ENCODE measurements around the gene ASB7.

DNA sequence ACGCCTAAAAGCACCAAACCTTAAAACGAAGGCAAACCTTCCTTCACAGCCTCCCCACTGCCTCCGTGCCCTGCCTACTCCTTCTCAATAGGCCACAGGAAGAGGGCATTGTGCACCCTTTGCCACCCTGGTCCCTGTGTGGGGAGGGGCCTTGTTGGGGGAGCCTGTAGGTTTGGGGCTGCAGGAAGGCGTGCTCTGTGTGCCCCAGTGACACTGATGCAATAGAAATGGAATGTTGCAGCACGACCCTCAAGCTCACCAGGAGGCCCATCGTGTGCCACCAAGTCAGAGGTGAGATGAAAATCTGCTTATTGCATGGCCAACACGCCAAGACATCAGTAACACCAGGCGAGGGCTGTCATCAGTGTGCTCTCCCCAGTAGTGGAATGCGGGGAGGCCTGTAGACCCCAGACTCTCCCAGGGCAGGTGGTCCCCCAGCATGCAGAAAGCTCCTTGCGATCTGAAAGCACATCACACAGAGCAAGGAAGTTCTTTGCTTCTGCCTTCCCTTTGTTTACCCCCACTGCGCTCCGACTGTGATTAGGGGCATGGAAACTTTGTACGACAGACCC lies 86.2 kb downstream of the ASB7 start:
- TF ChIP-seq POLR2A (IDR thresholded peaks at IDR 0.05) = no peak
- TF ChIP-seq, protein P1, sequence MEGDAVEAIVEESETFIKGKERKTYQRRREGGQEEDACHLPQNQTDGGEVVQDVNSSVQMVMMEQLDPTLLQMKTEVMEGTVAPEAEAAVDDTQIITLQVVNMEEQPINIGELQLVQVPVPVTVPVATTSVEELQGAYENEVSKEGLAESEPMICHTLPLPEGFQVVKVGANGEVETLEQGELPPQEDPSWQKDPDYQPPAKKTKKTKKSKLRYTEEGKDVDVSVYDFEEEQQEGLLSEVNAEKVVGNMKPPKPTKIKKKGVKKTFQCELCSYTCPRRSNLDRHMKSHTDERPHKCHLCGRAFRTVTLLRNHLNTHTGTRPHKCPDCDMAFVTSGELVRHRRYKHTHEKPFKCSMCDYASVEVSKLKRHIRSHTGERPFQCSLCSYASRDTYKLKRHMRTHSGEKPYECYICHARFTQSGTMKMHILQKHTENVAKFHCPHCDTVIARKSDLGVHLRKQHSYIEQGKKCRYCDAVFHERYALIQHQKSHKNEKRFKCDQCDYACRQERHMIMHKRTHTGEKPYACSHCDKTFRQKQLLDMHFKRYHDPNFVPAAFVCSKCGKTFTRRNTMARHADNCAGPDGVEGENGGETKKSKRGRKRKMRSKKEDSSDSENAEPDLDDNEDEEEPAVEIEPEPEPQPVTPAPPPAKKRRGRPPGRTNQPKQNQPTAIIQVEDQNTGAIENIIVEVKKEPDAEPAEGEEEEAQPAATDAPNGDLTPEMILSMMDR (IDR thresholded peaks at IDR 0.05) = no peak
- TF ChIP-seq EP300 (IDR thresholded peaks at IDR 0.05; ENCODE audit: low read depth) = no peak
- TF ChIP-seq POLR2AphosphoS5 (IDR thresholded peaks at IDR 0.05) = no peak

Measured in transverse colon (tissue), 4 donors.